Esophagus muscularis mucosa (tissue), 4 donors: ENCODE data around the gene AIF1. TPM values are rescaled to one million over a fixed set of nuclear protein-coding genes. Genes with fewer than 3 reads are reported as not detected.

ENCODE experiments used
- DNase-seq: peaks from one replicate; pipeline ENCODE4 v3.0.0-alpha.2; 2017; ENCODE audit errors: extremely low spot score
- H3K27ac ChIP-seq, 4 donors: fragments of 200-600 bp; sonication (generic); replicated peaks in 1 of 4; 1 replicate in 3 of 4; 2 replicates in 1 of 4; pipeline ENCODE4 v1.5.1; 2016 to 2019; ENCODE audit warnings: mild to moderate bottlenecking in 1 of 4
- H3K27me3 ChIP-seq, 4 donors: fragments of 200-600 bp; sonication (generic); one replicate each; pipeline versions ENCODE4 v1.5.1 to v1.6.0; 2016 to 2019
- H3K36me3 ChIP-seq, 4 donors: fragments of 200-600 bp; sonication (generic); one replicate each; pipeline ENCODE4 v1.5.1; 2016 to 2019
- H3K4me1 ChIP-seq, 4 donors: fragments of 200-600 bp; sonication (generic); one replicate each; pipeline ENCODE4 v1.5.1; 2016 to 2019
- H3K4me3 ChIP-seq, 4 donors: fragments of 200-600 bp; sonication (generic); 1 replicate in 2 of 4; 2 replicates in 2 of 4; pipeline ENCODE4 v1.5.1; 2016 to 2019; ENCODE audit warnings: mild to moderate bottlenecking in 4 of 4, moderate library complexity in 1 of 4
- H3K9me3 ChIP-seq, 4 donors: fragments of 200-600 bp; sonication (generic); 1 replicate in 3 of 4; 2 replicates in 1 of 4; pipeline ENCODE4 v1.5.1; 2016 to 2019
- EP300 ChIP-seq: sonication (generic); formaldehyde crosslinking; IDR thresholded peaks from one replicate; pipeline ENCODE4 v1.6.1; 2017; ENCODE audit warnings: antibody characterized with exemption
- POLR2A ChIP-seq: fragments of 450-650 bp; IDR thresholded peaks from one replicate; pipeline ENCODE4 v1.6.1; 2017; ENCODE audit warnings: antibody characterized with exemption, moderate library complexity, mild to moderate bottlenecking, low read depth
- POLR2AphosphoS5 ChIP-seq, 2 donors: sonication (generic); formaldehyde crosslinking; IDR thresholded peaks; one replicate each; pipeline ENCODE4 v1.6.1; 2017; ENCODE audit warnings: antibody characterized with exemption in 2 of 2
- WGBS: methylation state at CpG from one replicate; pipeline ENCODE4 v1.1.5; 2018; 5-methylcytosine and 5-hydroxymethylcytosine counted together
- intact Hi-C: fragments of 100-400 bp; cut with DNase I; formaldehyde crosslinking; loops from one replicate; pipeline ENCODE4 v1.15.1; 2023
- total RNA-seq, 4 donors: library from RNA; depleted of rRNA; stranded (reverse); fragments of >200 nt; gene quantifications; one replicate each; pipeline versions ENCODE4 v1.1.0 to v1.2.1, GENCODE V29; 2016
- TF ChIP-seq, protein P1 (sequence below), 3 experiments: fragments of 200-600 bp in 2 of 3; fragments of 450-650 bp in 1 of 3; sonication (generic) in 2 of 3; IDR thresholded peaks; one replicate each; pipeline ENCODE4 v1.5.1; 2017 to 2019; ENCODE audit warnings: antibody characterized with exemption in 3 of 3, mild to moderate bottlenecking in 2 of 3, moderate library complexity in 1 of 3

AIF1 gene
- total RNA-seq, 4 donors from 2014 or later: 9.4 to 41.9 (median 14.4) TPM

DNA sequence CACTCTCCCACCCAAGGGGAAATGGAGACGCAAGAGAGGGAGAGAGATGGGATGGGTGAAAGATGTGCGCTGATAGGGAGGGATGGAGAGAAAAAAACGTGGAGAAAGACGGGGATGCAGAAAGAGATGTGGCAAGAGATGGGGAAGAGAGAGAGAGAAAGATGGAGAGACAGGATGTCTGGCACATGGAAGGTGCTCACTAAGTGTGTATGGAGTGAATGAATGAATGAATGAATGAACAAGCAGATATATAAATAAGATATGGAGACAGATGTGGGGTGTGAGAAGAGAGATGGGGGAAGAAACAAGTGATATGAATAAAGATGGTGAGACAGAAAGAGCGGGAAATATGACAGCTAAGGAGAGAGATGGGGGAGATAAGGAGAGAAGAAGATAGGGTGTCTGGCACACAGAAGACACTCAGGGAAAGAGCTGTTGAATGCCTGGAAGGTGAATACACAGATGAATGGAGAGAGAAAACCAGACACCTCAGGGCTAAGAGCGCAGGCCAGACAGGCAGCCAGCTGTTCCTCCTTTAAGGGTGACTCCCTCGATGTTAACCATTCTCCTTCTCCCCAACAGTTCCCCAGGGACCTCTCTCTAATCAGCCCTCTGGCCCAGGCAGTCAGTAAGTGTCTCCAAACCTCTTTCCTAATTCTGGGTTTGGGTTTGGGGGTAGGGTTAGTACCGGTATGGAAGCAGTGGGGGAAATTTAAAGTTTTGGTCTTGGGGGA lies 38.9 kb upstream of the AIF1 start:
- Histone ChIP-seq H3K27ac (peak overlapping the region; percentile 36 to 59 (median 43)), H3K9me3 (no peaks in the 10 kb centered on the region), H3K4me1 (peaks cover 4 to 11% (median 7%) of the 10 kb centered on the region in 4 donors), H3K36me3 (no peaks in the 10 kb centered on the region), H3K27me3 (peaks cover 0 to 19% (median 0%) of the 10 kb centered on the region in 4 donors), H3K4me3 (peak overlapping the region; percentile 36 to 50 (median 40))
- WGBS: 64% methylated on average over 8 of the region's 8 CpGs
- TF ChIP-seq EP300 (no peak), POLR2A (no peak), POLR2AphosphoS5 (IDR thresholded peaks at IDR 0.05) (no peak)
- TF ChIP-seq, protein P1, sequence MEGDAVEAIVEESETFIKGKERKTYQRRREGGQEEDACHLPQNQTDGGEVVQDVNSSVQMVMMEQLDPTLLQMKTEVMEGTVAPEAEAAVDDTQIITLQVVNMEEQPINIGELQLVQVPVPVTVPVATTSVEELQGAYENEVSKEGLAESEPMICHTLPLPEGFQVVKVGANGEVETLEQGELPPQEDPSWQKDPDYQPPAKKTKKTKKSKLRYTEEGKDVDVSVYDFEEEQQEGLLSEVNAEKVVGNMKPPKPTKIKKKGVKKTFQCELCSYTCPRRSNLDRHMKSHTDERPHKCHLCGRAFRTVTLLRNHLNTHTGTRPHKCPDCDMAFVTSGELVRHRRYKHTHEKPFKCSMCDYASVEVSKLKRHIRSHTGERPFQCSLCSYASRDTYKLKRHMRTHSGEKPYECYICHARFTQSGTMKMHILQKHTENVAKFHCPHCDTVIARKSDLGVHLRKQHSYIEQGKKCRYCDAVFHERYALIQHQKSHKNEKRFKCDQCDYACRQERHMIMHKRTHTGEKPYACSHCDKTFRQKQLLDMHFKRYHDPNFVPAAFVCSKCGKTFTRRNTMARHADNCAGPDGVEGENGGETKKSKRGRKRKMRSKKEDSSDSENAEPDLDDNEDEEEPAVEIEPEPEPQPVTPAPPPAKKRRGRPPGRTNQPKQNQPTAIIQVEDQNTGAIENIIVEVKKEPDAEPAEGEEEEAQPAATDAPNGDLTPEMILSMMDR (IDR thresholded peaks at IDR 0.05): no peak
- intact Hi-C loops: no loop called here
- DNase-seq: no peak

DNA sequence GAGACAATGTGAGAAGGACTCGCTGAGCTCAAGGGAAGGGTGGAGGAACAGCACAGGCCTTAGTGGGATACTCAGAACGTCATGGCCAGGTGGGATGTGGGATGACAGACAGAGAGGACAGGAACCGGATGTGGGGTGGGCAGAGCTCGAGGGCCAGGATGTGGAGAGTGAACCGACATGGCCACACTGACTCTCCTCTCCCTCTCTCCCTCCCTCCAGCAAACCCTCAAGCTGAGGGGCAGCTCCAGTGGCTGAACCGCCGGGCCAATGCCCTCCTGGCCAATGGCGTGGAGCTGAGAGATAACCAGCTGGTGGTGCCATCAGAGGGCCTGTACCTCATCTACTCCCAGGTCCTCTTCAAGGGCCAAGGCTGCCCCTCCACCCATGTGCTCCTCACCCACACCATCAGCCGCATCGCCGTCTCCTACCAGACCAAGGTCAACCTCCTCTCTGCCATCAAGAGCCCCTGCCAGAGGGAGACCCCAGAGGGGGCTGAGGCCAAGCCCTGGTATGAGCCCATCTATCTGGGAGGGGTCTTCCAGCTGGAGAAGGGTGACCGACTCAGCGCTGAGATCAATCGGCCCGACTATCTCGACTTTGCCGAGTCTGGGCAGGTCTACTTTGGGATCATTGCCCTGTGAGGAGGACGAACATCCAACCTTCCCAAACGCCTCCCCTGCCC lies 38.0 kb upstream of the AIF1 start:
- no peak overlapping the region for H3K4me3 ChIP-seq
- no peak for TF ChIP-seq POLR2AphosphoS5 (IDR thresholded peaks at IDR 0.05)
- TF ChIP-seq POLR2A: no peak
- WGBS: 84% methylated on average over 19 of the region's 19 CpGs

DNA sequence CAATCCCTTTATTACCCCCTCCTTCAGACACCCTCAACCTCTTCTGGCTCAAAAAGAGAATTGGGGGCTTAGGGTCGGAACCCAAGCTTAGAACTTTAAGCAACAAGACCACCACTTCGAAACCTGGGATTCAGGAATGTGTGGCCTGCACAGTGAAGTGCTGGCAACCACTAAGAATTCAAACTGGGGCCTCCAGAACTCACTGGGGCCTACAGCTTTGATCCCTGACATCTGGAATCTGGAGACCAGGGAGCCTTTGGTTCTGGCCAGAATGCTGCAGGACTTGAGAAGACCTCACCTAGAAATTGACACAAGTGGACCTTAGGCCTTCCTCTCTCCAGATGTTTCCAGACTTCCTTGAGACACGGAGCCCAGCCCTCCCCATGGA lies 37.5 kb upstream of the AIF1 start:
- Histone ChIP-seq H3K4me1 (peaks cover 17 to 24% (median 20%) of the 10 kb centered on the region in 4 donors), H3K27me3 (peaks cover 0 to 7% (median 0%) of the 10 kb centered on the region in 4 donors), H3K36me3 (no peaks in the 10 kb centered on the region), H3K4me3 (no peak overlapping the region), H3K9me3 (no peaks in the 10 kb centered on the region), H3K27ac (no peak overlapping the region)
- intact Hi-C loops: no loop called here
- no peak for DNase-seq
- TF ChIP-seq EP300 (no peak), POLR2AphosphoS5 (IDR thresholded peaks at IDR 0.05) (no peak), POLR2A (no peak)
- TF ChIP-seq, protein P1 (IDR thresholded peaks at IDR 0.05): no peak
- 92% methylated on average over 3 of the region's 3 CpGs for WGBS

More for the DNA sequence above, 38.0 kb upstream of the AIF1 start:
- peaks cover 12 to 19% (median 15%) of the 10 kb centered on the region in 4 donors for H3K4me1 ChIP-seq
- no peaks in the 10 kb centered on the region for H3K9me3 ChIP-seq
- peaks cover 0 to 13% (median 0%) of the 10 kb centered on the region in 4 donors for H3K27me3 ChIP-seq
- DNase-seq: no peak
- H3K36me3 ChIP-seq: no peaks in the 10 kb centered on the region
- no peak overlapping the region for H3K27ac ChIP-seq
- intact Hi-C loops: no loop called here

- H3K4me3 ChIP-seq: no peak overlapping the region
- no peaks in the 10 kb centered on the region for H3K9me3 ChIP-seq
- H3K36me3 ChIP-seq: no peaks in the 10 kb centered on the region
- TF ChIP-seq, protein P1 (IDR thresholded peaks at IDR 0.05): no peak
- TF ChIP-seq EP300: no peak
- no peak for TF ChIP-seq POLR2AphosphoS5 (IDR thresholded peaks at IDR 0.05)
- no peak for TF ChIP-seq POLR2A
- 80% methylated on average over 11 of the region's 12 CpGs for WGBS
- peaks cover 17 to 25% (median 22%) of the 10 kb centered on the region in 4 donors for H3K4me1 ChIP-seq
- no peak for DNase-seq
- H3K27me3 ChIP-seq: no peaks in the 10 kb centered on the region
- H3K27ac ChIP-seq: no peak overlapping the region
- intact Hi-C loops: no loop called here
Observed at GRCh38 chr6:31578184-31579118, 36.6 kb upstream of the AIF1 start.
